MM.1S (cell line): ENCODE results near the gene SELENOO.
A peak's percentile ranks its signal among the peaks of the same experiment; 100 is the strongest.

Source experiments
- DNase-seq: peaks from one replicate; pipeline ENCODE4 v3.0.0-alpha.2; 2015
- H2AFZ ChIP-seq: fragments of 300-600 bp; sonication (generic); 2 replicates; pipeline ENCODE4 v1.6.0; 2016; ENCODE audit warnings: antibody characterized with exemption, low read length
- H3F3A ChIP-seq: fragments of 300-600 bp; sonication (generic); 2 replicates; pipeline ENCODE4 v1.6.1; 2016; ENCODE audit warnings: mild to moderate bottlenecking, antibody characterized with exemption, low read length, moderate library complexity, mixed read lengths; ENCODE audit not compliant: insufficient read depth
- H3K27ac ChIP-seq: fragments of 300-600 bp; sonication (generic); 2 replicates; pipeline ENCODE4 v1.5.1; 2016; ENCODE audit warnings: mild to moderate bottlenecking, low read length
- H3K27me3 ChIP-seq: fragments of 300-600 bp; sonication (generic); replicated peaks from 2 replicates; pipeline ENCODE4 v1.6.0; 2016; ENCODE audit warnings: low read length; ENCODE audit not compliant: insufficient read depth
- H3K36me3 ChIP-seq: fragments of 300-600 bp; sonication (generic); replicated peaks from 2 replicates; pipeline ENCODE4 v1.6.1; 2016; ENCODE audit warnings: mild to moderate bottlenecking, low read length, mixed read lengths; ENCODE audit not compliant: insufficient read depth
- H3K4me1 ChIP-seq: fragments of 300-600 bp; sonication (generic); 2 replicates; pipeline ENCODE4 v1.6.1; 2016; ENCODE audit warnings: low read length, mixed read lengths
- H3K4me2 ChIP-seq: fragments of 300-600 bp; sonication (generic); 2 replicates; pipeline ENCODE4 v1.6.0; 2016; ENCODE audit warnings: low read depth, low read length
- H3K4me3 ChIP-seq: fragments of 300-600 bp; sonication (generic); 2 replicates; pipeline ENCODE4 v1.5.1; 2016; ENCODE audit warnings: low read length, mixed read lengths
- H3K79me2 ChIP-seq: fragments of 300-600 bp; sonication (generic); 2 replicates; pipeline ENCODE4 v1.6.1; 2016; ENCODE audit warnings: mixed run types, low read length, mixed read lengths
- H3K9ac ChIP-seq: fragments of 300-600 bp; sonication (generic); 2 replicates; pipeline ENCODE4 v1.6.1; 2016; ENCODE audit warnings: low read length, mixed read lengths
- H3K9me2 ChIP-seq: fragments of 300-600 bp; sonication (generic); replicated peaks from 2 replicates; pipeline ENCODE4 v1.6.1; 2016; ENCODE audit warnings: mild to moderate bottlenecking, low read length, mixed read lengths; ENCODE audit not compliant: insufficient read depth
- H3K9me3 ChIP-seq: fragments of 300-600 bp; sonication (generic); replicated peaks from 2 replicates; pipeline ENCODE4 v1.6.1; 2016; ENCODE audit warnings: mild to moderate bottlenecking, low read length, mixed read lengths; ENCODE audit not compliant: insufficient read depth
- H4K20me1 ChIP-seq: fragments of 300-600 bp; sonication (generic); 2 replicates; pipeline ENCODE4 v1.6.1; 2016; ENCODE audit warnings: mild to moderate bottlenecking, low read length, moderate library complexity, mixed read lengths; ENCODE audit not compliant: insufficient read depth
- EZH2 ChIP-seq: fragments of 300-600 bp; sonication (generic); optimal IDR thresholded peaks from 2 replicates; pipeline ENCODE3; 2017; ENCODE audit warnings: low read depth, mild to moderate bottlenecking, antibody characterized with exemption, low read length, mixed read lengths
- EZH2phosphoT487 ChIP-seq: fragments of 300-600 bp; sonication (generic); IDR thresholded peaks from 2 replicates; pipeline ENCODE4 v1.6.1; 2018; ENCODE audit warnings: antibody characterized with exemption, low read length
- TF ChIP-seq, protein P1 (sequence below): fragments of 300-600 bp; sonication (generic); IDR thresholded peaks from 2 replicates; pipeline ENCODE4 v1.5.1; 2016; ENCODE audit warnings: antibody characterized with exemption, low read length, mixed read lengths

Gene SELENOO

DNA sequence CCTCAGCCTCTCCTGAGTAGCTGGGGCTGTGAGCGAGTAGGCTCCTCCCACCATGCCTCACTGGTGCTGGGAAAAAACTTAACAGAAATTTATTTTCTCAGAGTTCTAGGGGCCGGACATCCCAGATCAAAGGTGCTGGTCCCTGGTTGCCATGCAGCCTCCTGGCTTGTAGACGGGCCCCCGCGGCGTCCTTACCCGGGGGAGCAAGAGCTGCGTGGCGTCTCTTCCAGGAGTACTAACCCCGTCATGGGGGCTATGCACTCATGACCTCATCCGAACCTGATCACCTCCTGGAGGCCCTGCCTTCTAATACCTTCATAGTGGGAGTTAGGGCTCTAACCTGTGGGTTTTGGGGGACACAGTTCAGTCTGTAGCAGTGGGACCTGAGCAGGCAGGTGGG lies 12.5 kb upstream of the SELENOO start:
- Histone ChIP-seq H3K27me3 (peaks cover 4% of the 10 kb centered on the region; the same call in 1 of the 2 replicates), H3K36me3 (no peaks in the 10 kb centered on the region), H3F3A (peaks cover 44% of the 10 kb centered on the region), H3K4me3 (no peak overlapping the region), H3K27ac (no peak overlapping the region), H4K20me1 (no peaks in the 10 kb centered on the region), H3K9me2 (no peaks in the 10 kb centered on the region), H2AFZ (no peak overlapping the region), H3K9ac (no peak overlapping the region), H3K4me1 (peaks cover 40% of the 10 kb centered on the region), H3K9me3 (no peaks in the 10 kb centered on the region), H3K4me2 (peak overlapping the region; percentile 75; the same call in 1 of the 2 replicates), H3K79me2 (peaks cover 67% of the 10 kb centered on the region)
- TF ChIP-seq EZH2 (no peak), EZH2phosphoT487 (no peak)
- TF ChIP-seq, protein P1, sequence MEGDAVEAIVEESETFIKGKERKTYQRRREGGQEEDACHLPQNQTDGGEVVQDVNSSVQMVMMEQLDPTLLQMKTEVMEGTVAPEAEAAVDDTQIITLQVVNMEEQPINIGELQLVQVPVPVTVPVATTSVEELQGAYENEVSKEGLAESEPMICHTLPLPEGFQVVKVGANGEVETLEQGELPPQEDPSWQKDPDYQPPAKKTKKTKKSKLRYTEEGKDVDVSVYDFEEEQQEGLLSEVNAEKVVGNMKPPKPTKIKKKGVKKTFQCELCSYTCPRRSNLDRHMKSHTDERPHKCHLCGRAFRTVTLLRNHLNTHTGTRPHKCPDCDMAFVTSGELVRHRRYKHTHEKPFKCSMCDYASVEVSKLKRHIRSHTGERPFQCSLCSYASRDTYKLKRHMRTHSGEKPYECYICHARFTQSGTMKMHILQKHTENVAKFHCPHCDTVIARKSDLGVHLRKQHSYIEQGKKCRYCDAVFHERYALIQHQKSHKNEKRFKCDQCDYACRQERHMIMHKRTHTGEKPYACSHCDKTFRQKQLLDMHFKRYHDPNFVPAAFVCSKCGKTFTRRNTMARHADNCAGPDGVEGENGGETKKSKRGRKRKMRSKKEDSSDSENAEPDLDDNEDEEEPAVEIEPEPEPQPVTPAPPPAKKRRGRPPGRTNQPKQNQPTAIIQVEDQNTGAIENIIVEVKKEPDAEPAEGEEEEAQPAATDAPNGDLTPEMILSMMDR: no peak
- no peak for DNase-seq

DNA sequence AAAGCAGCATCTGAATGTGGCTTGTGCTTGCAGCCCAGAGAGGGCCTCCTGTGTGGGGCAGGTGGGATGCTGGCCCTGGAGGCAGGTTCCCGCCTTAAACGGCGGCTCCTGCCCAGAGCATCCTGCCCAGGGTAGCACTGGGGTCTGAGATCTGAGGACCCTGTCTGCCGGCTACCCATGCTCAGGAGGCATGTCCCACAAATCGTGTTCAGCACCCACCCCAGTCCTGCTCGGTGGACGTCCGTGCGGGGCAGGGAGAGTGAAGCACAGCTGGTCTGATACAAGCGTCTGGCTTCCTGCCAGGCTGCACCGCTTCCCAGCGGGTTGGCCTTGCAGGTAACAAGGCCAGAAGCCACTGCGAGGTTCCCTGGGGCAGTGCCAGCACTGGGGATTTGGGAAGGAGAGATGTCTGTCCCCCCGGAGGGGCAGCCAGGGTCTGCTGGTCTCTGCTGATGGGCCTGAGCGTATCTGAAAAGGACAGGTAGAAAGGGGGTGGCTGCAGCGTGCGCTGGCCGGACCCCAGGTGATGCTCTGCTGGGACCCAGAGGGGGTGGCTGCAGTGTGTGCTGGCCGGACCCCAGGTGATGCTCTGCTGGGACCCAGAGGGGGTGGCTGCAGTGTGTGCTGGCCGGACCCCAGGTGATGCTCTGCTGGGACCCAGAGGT lies 11.5 kb upstream of the SELENOO start:
- Histone ChIP-seq H3K4me1 (peaks cover 40% of the 10 kb centered on the region), H3F3A (peaks cover 44% of the 10 kb centered on the region), H4K20me1 (no peaks in the 10 kb centered on the region)

DNA sequence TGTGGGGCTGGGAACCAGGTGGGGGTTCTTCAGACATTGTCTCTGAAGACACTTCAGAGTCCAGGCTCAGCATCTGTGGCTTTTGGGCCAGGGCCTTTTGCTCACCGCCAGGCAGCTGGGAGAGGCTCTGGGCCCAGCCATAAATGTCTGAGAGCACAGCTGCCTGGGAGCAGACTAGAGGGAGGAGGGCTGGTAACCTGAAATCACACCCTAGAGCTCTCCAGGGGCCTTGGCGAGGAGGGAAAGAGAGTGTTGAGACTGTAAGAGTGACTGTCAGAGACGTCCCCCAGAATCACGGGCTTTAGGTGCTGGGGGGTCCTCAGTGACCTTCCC lies 11.0 kb upstream of the SELENOO start:
- Histone ChIP-seq H2AFZ (peak overlapping the region; percentile 40; the same call in 1 of the 2 replicates), H3K4me3 (peak overlapping the region; percentile 60), H3K4me1 (peaks cover 40% of the 10 kb centered on the region), H3K9me2 (no peaks in the 10 kb centered on the region), H3K9ac (peak overlapping the region; percentile 78; the same call in 1 of the 2 replicates), H3F3A (peaks cover 44% of the 10 kb centered on the region), H4K20me1 (no peaks in the 10 kb centered on the region), H3K36me3 (no peaks in the 10 kb centered on the region; the same call in 1 of the 2 replicates), H3K79me2 (peaks cover 79% of the 10 kb centered on the region), H3K9me3 (no peaks in the 10 kb centered on the region), H3K4me2 (peak overlapping the region; percentile 75), H3K27ac (peak overlapping the region; percentile 83), H3K27me3 (no peaks in the 10 kb centered on the region)
- peak; percentile 57 for DNase-seq
- TF ChIP-seq EZH2: no peak
- TF ChIP-seq EZH2phosphoT487: no peak
- TF ChIP-seq, protein P1: no peak

More for the DNA sequence above, 11.5 kb upstream of the SELENOO start:
- H3K9me3 ChIP-seq: no peaks in the 10 kb centered on the region
- peak overlapping the region; percentile 75 for H3K4me2 ChIP-seq
- H3K9ac ChIP-seq: peak overlapping the region; percentile 78; the same call in 1 of the 2 replicates
- no peaks in the 10 kb centered on the region; the same call in 1 of the 2 replicates for H3K36me3 ChIP-seq
- H3K27me3 ChIP-seq: peaks cover 4% of the 10 kb centered on the region; the same call in 1 of the 2 replicates
- peak overlapping the region; percentile 60; the same call in 1 of the 2 replicates for H3K4me3 ChIP-seq
- H3K79me2 ChIP-seq: peaks cover 76% of the 10 kb centered on the region
- H3K9me2 ChIP-seq: no peaks in the 10 kb centered on the region
- no peak for DNase-seq
- H3K27ac ChIP-seq: peak overlapping the region; percentile 83
- TF ChIP-seq, protein P1: no peak
- no peak for TF ChIP-seq EZH2
- no peak for TF ChIP-seq EZH2phosphoT487
- H2AFZ ChIP-seq: no peak overlapping the region
